WI38 (cell line): ENCODE results near the gene PPP2R1B.

Experiments
- H3K4me3 ChIP-seq: 2 replicates; pipeline ENCODE4 v1.5.1; 2011; ENCODE audit warnings: low read depth, mild to moderate bottlenecking, control low read depth, low read length
- CTCF ChIP-seq: IDR thresholded peaks from 2 replicates; pipeline ENCODE4 v1.5.1; 2012; ENCODE audit warnings: low read depth, mild to moderate bottlenecking, control low read depth, low read length

Gene PPP2R1B

GRCh38 chr11:111688013-111688412 is 78.2 kb downstream of the PPP2R1B start:
- no peak for TF ChIP-seq CTCF
- H3K4me3 ChIP-seq, result no peak overlapping the region

GRCh38 chr11:111684251-111684650 is 81.9 kb downstream of the PPP2R1B start:
- no peak overlapping the region for H3K4me3 ChIP-seq

GRCh38 chr11:111683806-111684205 is 82.4 kb downstream of the PPP2R1B start:
- no peak overlapping the region for H3K4me3 ChIP-seq
- no peak for TF ChIP-seq CTCF

More at GRCh38 chr11:111684251-111684650, 81.9 kb downstream of the PPP2R1B start:
- TF ChIP-seq CTCF, result no peak

- no peak for TF ChIP-seq CTCF
- H3K4me3 ChIP-seq, result no peak overlapping the region
Observed at GRCh38 chr11:111680486-111681175, 85.6 kb downstream of the PPP2R1B start.
